Liver (tissue), 9 donors: Measurements from ENCODE around the gene PLCL1. TPM values are rescaled to one million over a fixed set of nuclear protein-coding genes. Genes with fewer than 3 reads are reported as not detected.

Experiments
- DNase-seq: peaks from one replicate; pipeline ENCODE4 v3.0.0-alpha.2; 2017; ENCODE audit warnings: low spot score
- H3K27ac ChIP-seq, 2 donors: one replicate each; pipeline ENCODE4 v1.7.0; 2013; ENCODE audit warnings: inconsistent platforms in 2 of 2, low read length in 2 of 2, control low read depth in 1 of 2, low read depth in 1 of 2, mild to moderate bottlenecking in 1 of 2
- H3K27me3 ChIP-seq, 4 donors: one replicate each; pipeline versions ENCODE4 v1.6.1 to v1.7.0; 2013; ENCODE audit warnings: low read length in 3 of 4, inconsistent platforms in 1 of 4, mild to moderate bottlenecking in 1 of 4, moderate library complexity in 1 of 4; ENCODE audit not compliant: control insufficient read depth in 4 of 4, insufficient read depth in 4 of 4
- H3K36me3 ChIP-seq, 4 donors: one replicate each; pipeline versions ENCODE4 v1.6.1 to v1.7.0; 2013; ENCODE audit warnings: low read length in 3 of 4, mild to moderate bottlenecking in 3 of 4, low read depth in 1 of 4, moderate library complexity in 1 of 4; ENCODE audit not compliant: control insufficient read depth in 4 of 4, insufficient read depth in 3 of 4
- H3K4me1 ChIP-seq, 4 donors: one replicate each; pipeline versions ENCODE4 v1.6.1 to v1.7.0; 2013; ENCODE audit warnings: low read length in 3 of 4, mild to moderate bottlenecking in 3 of 4, moderate library complexity in 1 of 4; ENCODE audit not compliant: control insufficient read depth in 4 of 4, insufficient read depth in 4 of 4
- H3K4me3 ChIP-seq, 3 donors: one replicate each; pipeline versions ENCODE4 v1.6.1 to v1.7.0; 2013; ENCODE audit warnings: low read length in 3 of 3, control low read depth in 1 of 3, low read depth in 1 of 3, mild to moderate bottlenecking in 1 of 3
- H3K9ac ChIP-seq, 2 donors: one replicate each; pipeline ENCODE4 v1.7.0; 2013; ENCODE audit warnings: low read length in 2 of 2, mild to moderate bottlenecking in 2 of 2, moderate library complexity in 2 of 2, control low read depth in 1 of 2, low read depth in 1 of 2
- H3K9me3 ChIP-seq, 4 donors: one replicate each; pipeline versions ENCODE4 v1.6.1 to v1.7.0; 2013; ENCODE audit warnings: low read length in 3 of 4; ENCODE audit not compliant: control insufficient read depth in 4 of 4
- ATF3 ChIP-seq: IDR thresholded peaks from 2 replicates; pipeline ENCODE4 v1.6.1; 2016; ENCODE audit warnings: antibody characterized with exemption
- EGR1 ChIP-seq, 2 donors: IDR thresholded peaks; 2 replicates each; pipeline ENCODE4 v1.6.1; 2016 to 2018; ENCODE audit warnings: antibody characterized with exemption in 2 of 2, low read depth in 2 of 2
- FOXA1 ChIP-seq: IDR thresholded peaks from 2 replicates; pipeline ENCODE4 v1.6.1; 2016; ENCODE audit warnings: antibody characterized with exemption
- FOXA2 ChIP-seq: IDR thresholded peaks from 2 replicates; pipeline ENCODE4 v1.6.1; 2016; ENCODE audit warnings: antibody characterized with exemption
- GABPA ChIP-seq, 2 donors: IDR thresholded peaks in 1 of 2; conservative IDR thresholded peaks in 1 of 2; 2 replicates each; pipeline ENCODE4 v1.6.1; 2016; ENCODE audit warnings: antibody characterized with exemption in 2 of 2, mild to moderate bottlenecking in 1 of 2, moderate library complexity in 1 of 2
- HNF4A ChIP-seq, 2 donors: conservative IDR thresholded peaks; 2 replicates each; pipeline ENCODE4 v1.6.1; 2016; ENCODE audit warnings: antibody characterized with exemption in 2 of 2, mild to moderate bottlenecking in 2 of 2
- HNF4G ChIP-seq: IDR thresholded peaks from 2 replicates; pipeline ENCODE4 v1.6.1; 2016; ENCODE audit warnings: antibody characterized with exemption
- JUND ChIP-seq, 2 donors: IDR thresholded peaks; 2 replicates each; pipeline ENCODE4 v1.6.1; 2016; ENCODE audit warnings: antibody characterized with exemption in 2 of 2
- MAX ChIP-seq: IDR thresholded peaks from 2 replicates; pipeline ENCODE4 v1.6.1; 2016; ENCODE audit warnings: antibody characterized with exemption
- NR2F2 ChIP-seq: IDR thresholded peaks from 2 replicates; pipeline ENCODE4 v1.6.1; 2016; ENCODE audit warnings: antibody characterized with exemption
- RAD21 ChIP-seq, 2 donors: IDR thresholded peaks; 2 replicates each; pipeline ENCODE4 v1.6.1; 2016; ENCODE audit warnings: antibody characterized with exemption in 2 of 2, mild to moderate bottlenecking in 2 of 2
- REST ChIP-seq: IDR thresholded peaks from 2 replicates; pipeline ENCODE4 v1.6.1; 2016; ENCODE audit warnings: antibody characterized with exemption, mild to moderate bottlenecking
- SP1 ChIP-seq: IDR thresholded peaks from 2 replicates; pipeline ENCODE4 v1.6.1; 2018; ENCODE audit warnings: antibody characterized with exemption, mild to moderate bottlenecking
- TAF1 ChIP-seq: conservative IDR thresholded peaks from 2 replicates; pipeline ENCODE4 v1.6.1; 2016; ENCODE audit warnings: antibody characterized with exemption, mild to moderate bottlenecking
- ZBTB33 ChIP-seq: IDR thresholded peaks from 2 replicates; pipeline ENCODE4 v1.6.1; 2016; ENCODE audit warnings: antibody characterized with exemption
- WGBS: extraction: QIAGEN DNeasy Blood & Tissue Kit; methylation state at CpG from one replicate; pipeline ENCODE4 v1.1.7; 2013; 5-methylcytosine and 5-hydroxymethylcytosine counted together
- polyA plus RNA-seq, 2 donors: library from polyadenylated mRNA; stranded (reverse) in 1 of 2; unstranded in 1 of 2; fragments of 200-250 nt in 1 of 2; fragments of >200 nt in 1 of 2; fragmentation: Nextera tagmentation in 1 of 2; extraction: Ambion mirVana in 1 of 2; gene quantifications; one replicate each; pipeline versions ENCODE4 v1.2.1 to v1.2.3, GENCODE V29; 2013 to 2015
- total RNA-seq, 2 donors: library from RNA; depleted of rRNA; stranded (reverse); fragments of >200 nt; gene quantifications; one replicate each; pipeline ENCODE4 v1.2.3, GENCODE V29; 2014
- TF ChIP-seq, protein P1 (sequence below): fragments of 150-350 bp; IDR thresholded peaks from 2 replicates; pipeline ENCODE4 v1.5.1; 2017; ENCODE audit warnings: improper control_type of control experiment, low read depth, low read length; ENCODE audit not compliant: missing input control
- donor health status: healthy.
- donor health status: healthy.
- donor health status: healthy.
- donor health status: healthy.
- donor health status: healthy.

The PLCL1 gene
- total and polyA plus RNA-seq, 4 donors = 0.08 to 0.59 (median 0.31) TPM

DNA sequence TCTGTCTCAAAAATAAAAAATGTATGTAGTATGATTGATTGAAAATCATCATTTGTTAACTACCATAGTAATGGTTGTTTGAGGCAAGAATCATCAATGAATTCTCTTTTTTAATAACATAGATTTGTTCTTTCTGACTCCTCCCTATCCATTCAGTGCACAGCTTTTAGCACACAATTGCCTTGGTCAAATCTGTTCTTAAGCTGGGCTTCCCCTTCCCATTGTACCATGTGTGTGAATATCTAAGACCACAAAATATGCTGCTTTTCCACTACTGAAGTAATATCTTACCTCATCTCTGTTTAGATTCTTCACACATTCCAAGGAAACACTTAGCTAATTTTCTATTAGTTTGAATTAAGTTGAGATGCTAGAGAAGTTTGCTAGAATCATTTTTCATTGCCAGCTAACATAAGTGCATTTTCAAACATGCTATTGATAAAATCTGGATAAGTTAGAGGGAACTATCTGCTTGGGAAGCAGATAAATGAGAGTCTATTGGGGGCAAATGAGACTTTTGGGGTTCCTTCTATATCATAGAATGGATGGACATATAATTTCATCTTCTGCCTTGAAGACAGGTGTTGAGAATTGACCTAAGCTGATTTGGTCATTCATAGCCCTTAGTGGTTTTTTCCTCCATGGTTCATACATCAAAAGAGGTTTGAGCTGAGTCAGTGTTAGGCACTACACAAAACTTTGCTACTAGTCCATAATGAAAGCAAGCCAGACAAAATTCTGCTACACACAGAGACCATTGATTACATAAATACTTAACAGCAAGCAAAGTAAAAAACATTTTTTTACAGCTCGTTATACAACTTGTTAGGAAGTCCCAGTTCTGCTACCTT, 231.9 kb downstream of the PLCL1 start:
- Histone ChIP-seq H3K27ac (no peak overlapping the region), H3K9me3 (no peaks in the 10 kb centered on the region), H3K9ac (no peak overlapping the region), H3K4me3 (no peak overlapping the region), H3K36me3 (no peaks in the 10 kb centered on the region), H3K4me1 (no peaks in the 10 kb centered on the region), H3K27me3 (no peaks in the 10 kb centered on the region)
- TF ChIP-seq, protein P1, sequence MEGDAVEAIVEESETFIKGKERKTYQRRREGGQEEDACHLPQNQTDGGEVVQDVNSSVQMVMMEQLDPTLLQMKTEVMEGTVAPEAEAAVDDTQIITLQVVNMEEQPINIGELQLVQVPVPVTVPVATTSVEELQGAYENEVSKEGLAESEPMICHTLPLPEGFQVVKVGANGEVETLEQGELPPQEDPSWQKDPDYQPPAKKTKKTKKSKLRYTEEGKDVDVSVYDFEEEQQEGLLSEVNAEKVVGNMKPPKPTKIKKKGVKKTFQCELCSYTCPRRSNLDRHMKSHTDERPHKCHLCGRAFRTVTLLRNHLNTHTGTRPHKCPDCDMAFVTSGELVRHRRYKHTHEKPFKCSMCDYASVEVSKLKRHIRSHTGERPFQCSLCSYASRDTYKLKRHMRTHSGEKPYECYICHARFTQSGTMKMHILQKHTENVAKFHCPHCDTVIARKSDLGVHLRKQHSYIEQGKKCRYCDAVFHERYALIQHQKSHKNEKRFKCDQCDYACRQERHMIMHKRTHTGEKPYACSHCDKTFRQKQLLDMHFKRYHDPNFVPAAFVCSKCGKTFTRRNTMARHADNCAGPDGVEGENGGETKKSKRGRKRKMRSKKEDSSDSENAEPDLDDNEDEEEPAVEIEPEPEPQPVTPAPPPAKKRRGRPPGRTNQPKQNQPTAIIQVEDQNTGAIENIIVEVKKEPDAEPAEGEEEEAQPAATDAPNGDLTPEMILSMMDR = no peak
- no peak for TF ChIP-seq ZBTB33
- no peak for TF ChIP-seq SP1
- TF ChIP-seq GABPA (IDR thresholded peaks at IDR 0.05 in 1 of 2, conservative IDR thresholded peaks at IDR 0.05 in 1 of 2) = no peak
- TF ChIP-seq HNF4G = no peak
- TF ChIP-seq REST = no peak
- no peak for TF ChIP-seq MAX
- TF ChIP-seq NR2F2 = no peak
- no peak for TF ChIP-seq EGR1 (IDR thresholded peaks at IDR 0.05; ENCODE audit: low read depth in 2 of 2)
- no peak for TF ChIP-seq TAF1
- no peak for TF ChIP-seq RAD21 (IDR thresholded peaks at IDR 0.05)
- no peak for TF ChIP-seq JUND (IDR thresholded peaks at IDR 0.05)
- TF ChIP-seq FOXA1 = no peak
- no peak for TF ChIP-seq HNF4A (conservative IDR thresholded peaks at IDR 0.05)
- no peak for TF ChIP-seq FOXA2
- WGBS = 3% methylated on average over 1 of the region's 1 CpG
- DNase-seq = no peak

GRCh38 chr2:198040835-198041234, 236.4 kb downstream of the PLCL1 start:
- TF ChIP-seq ZBTB33 (no peak), SP1 (no peak), NR2F2 (no peak), RAD21 (IDR thresholded peaks at IDR 0.05) (no peak), FOXA2 (no peak), TAF1 (no peak), ATF3 (no peak)
- TF ChIP-seq, protein P1 = no peak
- WGBS = 65% methylated on average over 2 of the region's 2 CpGs
- peaks cover 0 to 4% (median 0%) of the 10 kb centered on the region in 4 donors for H3K9me3 ChIP-seq
- no peak overlapping the region for H3K9ac ChIP-seq
- no peaks in the 10 kb centered on the region for H3K4me1 ChIP-seq
- no peaks in the 10 kb centered on the region for H3K27me3 ChIP-seq
- DNase-seq = no peak
- no peaks in the 10 kb centered on the region for H3K36me3 ChIP-seq
- no peak overlapping the region for H3K27ac ChIP-seq
- no peak overlapping the region for H3K4me3 ChIP-seq
